C4-2B (cell line): Measurements from ENCODE around the gene ZBP1.

Experiments
- H3K27ac ChIP-seq: fragments of 450-650 bp; 2 replicates; pipeline ENCODE4 v1.5.1; 2017
- CTCF ChIP-seq: fragments of 450-650 bp; conservative IDR thresholded peaks from 2 replicates; pipeline ENCODE4 v1.5.1; 2017; ENCODE audit warnings: mild to moderate bottlenecking
- ZFX ChIP-seq: fragments of 450-650 bp; IDR thresholded peaks from 2 replicates; pipeline ENCODE4 v1.6.1; 2017

ZBP1 gene

GRCh38 chr20:57605878-57606277 is 14.3 kb downstream of the ZBP1 start:
- TF ChIP-seq ZFX (no peak), CTCF (no peak)

GRCh38 chr20:57605045-57605444 is 15.2 kb downstream of the ZBP1 start:
- TF ChIP-seq CTCF (no peak), ZFX (no peak)
- no peak overlapping the region for H3K27ac ChIP-seq

More at GRCh38 chr20:57605878-57606277, 14.3 kb downstream of the ZBP1 start:
- H3K27ac ChIP-seq = no peak overlapping the region

DNA sequence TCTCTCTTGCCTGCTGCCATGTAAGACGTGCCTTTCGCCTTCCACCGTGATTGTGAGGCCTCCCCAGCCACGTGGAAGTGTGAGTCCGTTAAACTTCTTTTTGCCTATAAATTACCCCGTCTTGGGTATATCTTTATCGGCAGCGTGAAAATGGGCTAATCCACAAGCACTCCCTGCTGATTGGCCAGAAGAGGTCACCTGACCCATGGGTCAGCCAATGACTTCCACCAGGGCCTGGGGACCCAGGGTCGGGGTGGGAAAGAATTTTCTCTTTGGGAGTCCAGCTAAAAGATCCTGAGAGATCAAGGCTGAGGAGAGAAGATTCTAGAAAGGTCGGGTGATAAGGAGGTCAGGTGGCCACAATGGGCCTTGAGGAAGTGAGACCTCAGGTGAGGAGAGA is 17.1 kb downstream of the ZBP1 start:
- H3K27ac ChIP-seq = no peak overlapping the region
- TF ChIP-seq CTCF (no peak), ZFX (no peak)

DNA sequence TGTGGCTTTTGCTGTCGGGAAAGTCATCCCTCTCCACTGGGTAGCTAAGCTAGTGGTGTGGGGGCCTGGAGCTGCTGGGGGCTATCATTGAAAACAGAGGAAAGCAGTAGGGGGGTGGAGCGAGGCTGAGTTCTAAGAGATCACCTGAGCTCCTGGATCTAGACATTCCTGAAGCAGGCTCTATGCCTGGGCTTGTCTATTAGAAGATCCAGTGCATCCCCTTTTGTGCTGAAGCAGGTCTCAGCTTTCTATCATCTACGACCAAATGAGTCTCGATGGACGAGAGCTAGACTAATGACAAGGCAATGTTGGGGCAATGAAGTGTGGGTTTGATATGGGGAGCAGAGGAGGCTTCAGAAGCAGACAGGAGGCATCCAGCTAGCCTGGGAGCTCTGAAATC is 18.5 kb downstream of the ZBP1 start:
- H3K27ac ChIP-seq = no peak overlapping the region
- TF ChIP-seq CTCF (no peak), ZFX (no peak)

- no peak overlapping the region for H3K27ac ChIP-seq
- TF ChIP-seq ZFX (no peak), CTCF (no peak)
Measured at GRCh38 chr20:57601211-57601570, 19.0 kb downstream of the ZBP1 start.

DNA sequence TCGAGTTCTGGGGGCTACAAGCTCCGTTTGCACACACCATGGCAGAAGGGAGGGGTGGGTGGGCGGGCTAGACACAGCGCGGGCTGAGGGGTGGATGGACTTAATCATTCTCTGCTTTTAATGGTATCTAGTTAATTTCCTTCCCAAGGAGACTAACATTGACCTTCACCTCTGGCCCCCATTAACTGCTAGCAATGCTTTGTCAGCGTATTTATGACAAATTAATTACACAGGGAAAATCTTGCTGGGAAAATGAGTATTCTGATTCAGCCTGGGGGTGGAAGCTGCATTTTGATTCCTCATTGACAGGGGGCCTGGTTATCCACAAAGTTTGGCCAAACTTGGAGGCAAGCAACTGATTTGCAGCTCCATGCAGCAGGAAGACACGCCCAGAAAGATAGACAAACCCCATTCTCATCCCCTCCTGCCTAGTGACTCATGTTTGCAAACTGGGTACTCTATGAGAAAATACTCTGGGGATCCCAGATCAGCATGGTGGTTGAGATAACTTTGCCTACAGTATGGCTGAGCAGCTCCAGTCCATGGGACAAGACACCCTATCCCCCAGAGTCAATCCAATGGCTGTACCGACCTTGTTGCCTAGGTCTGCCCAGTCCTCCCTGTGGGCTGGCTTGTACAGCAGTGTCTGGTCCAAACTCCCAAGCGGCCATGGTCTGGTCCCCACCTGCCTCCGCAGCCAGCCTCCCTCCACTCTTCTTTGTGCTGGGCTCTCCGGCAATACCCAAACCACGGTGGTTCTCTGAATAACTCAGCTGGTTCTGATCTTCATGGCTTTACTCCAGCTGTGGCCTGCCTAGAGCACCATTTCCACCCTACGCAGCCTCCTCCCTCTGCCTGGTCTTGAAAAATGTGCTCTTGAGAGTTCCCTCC is 19.7 kb downstream of the ZBP1 start:
- TF ChIP-seq CTCF (no peak), ZFX (no peak)
- H3K27ac ChIP-seq = no peak overlapping the region

DNA sequence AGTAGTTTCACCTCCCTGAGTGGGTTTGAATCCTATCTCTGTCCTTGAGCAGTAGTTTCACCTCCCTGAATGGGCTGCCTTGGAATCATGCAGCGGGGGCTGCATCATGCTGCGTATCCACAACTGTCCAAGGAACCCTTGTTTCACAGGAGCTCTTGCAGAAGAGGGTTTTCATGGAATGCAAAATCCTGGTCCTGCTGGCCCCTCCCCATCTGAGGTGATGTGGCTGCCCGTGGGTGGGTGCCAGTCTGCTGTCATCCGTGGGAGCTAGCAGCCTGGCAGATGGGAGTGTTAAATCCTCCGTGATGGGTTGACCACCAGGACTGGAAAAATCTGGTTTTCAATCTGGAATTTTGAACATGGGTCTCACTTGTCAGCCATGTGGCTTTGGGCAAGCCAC is 21.7 kb downstream of the ZBP1 start:
- TF ChIP-seq CTCF = no peak
- no peak for TF ChIP-seq ZFX
- H3K27ac ChIP-seq = no peak overlapping the region
